Measurements from ENCODE around the gene HOXC13.
A peak's percentile ranks its signal among the peaks of the same experiment; 100 is the strongest.

The HOXC13 gene

DNA sequence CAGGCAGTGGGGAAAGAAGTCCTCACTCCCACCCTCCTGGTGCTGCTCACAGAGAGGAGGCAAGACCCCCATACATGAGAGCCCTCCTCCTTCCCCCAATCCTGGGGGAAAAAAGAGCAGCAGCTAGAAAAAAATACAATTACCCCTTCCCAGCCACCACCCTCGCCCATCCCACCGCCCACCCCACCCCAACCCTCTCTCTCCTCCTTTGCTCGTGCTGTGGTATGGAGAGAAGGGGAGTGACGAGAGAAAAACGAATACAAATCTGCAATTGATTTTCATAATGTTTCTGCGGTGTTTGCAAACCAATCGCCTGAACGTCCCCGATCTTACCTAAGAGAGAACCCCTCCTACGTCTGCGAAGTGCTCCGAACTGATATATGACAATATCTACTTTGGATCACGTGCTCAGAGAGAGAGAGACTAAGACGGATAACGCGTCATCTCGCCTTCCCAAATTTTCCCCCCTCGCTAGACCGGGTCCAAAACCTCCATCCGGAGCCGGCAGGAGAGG lies 34.1 kb downstream of the HOXC13 start, which contains the start of gene HOXC11:
HOXC11 (plus strand) TSS at position 405 of the 514 bp plus-strand sequence. CDS start 116 bp downstream, outside the sequence.
- Histone ChIP-seq H3K4me3 (peak within 1 kb of the TSS; percentile 63), H3K27ac (no peak within 1 kb of the TSS)
- no peak for DNase-seq (ENCODE audit: low spot score)
- TF ChIP-seq, protein P1, sequence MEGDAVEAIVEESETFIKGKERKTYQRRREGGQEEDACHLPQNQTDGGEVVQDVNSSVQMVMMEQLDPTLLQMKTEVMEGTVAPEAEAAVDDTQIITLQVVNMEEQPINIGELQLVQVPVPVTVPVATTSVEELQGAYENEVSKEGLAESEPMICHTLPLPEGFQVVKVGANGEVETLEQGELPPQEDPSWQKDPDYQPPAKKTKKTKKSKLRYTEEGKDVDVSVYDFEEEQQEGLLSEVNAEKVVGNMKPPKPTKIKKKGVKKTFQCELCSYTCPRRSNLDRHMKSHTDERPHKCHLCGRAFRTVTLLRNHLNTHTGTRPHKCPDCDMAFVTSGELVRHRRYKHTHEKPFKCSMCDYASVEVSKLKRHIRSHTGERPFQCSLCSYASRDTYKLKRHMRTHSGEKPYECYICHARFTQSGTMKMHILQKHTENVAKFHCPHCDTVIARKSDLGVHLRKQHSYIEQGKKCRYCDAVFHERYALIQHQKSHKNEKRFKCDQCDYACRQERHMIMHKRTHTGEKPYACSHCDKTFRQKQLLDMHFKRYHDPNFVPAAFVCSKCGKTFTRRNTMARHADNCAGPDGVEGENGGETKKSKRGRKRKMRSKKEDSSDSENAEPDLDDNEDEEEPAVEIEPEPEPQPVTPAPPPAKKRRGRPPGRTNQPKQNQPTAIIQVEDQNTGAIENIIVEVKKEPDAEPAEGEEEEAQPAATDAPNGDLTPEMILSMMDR (IDR thresholded peaks at IDR 0.05), result no peak

DNA sequence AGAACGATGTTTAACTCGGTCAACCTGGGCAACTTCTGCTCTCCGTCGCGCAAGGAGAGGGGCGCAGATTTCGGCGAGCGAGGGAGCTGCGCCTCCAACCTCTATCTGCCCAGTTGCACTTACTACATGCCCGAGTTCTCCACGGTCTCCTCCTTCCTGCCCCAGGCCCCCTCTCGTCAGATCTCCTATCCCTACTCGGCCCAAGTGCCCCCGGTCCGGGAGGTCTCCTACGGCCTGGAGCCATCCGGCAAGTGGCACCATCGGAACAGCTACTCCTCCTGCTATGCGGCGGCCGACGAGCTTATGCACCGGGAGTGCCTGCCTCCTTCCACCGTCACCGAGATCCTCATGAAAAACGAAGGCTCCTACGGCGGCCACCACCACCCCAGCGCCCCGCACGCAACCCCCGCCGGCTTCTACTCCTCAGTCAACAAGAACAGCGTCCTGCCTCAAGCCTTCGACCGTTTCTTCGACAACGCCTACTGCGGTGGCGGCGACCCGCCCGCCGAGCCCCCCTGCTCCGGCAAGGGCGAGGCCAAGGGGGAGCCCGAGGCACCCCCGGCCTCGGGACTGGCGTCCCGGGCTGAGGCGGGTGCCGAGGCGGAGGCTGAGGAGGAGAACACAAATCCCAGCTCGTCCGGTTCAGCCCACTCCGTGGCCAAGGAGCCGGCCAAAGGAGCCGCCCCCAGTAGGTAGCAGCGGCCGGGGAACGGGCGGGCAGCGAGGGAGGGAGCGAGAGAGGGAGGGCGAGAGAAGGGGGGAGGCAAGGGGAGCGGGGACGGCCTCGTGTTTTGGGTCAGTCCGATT lies 34.8 kb downstream of the HOXC13 start:
- DNase-seq (ENCODE audit: low spot score), result no peak
- Histone ChIP-seq H3K4me3 (peak overlapping the region; percentile 63), H3K27ac (no peak overlapping the region)
- TF ChIP-seq, protein P1 (IDR thresholded peaks at IDR 0.05), result no peak

GRCh38 chr12:53974084-53975063 lies 35.7 kb downstream of the HOXC13 start, which contains the start of gene HOTAIR:
Gene HOTAIR, minus strand, starts transcription at chr12:53974954.
- H3K27ac ChIP-seq, result no peak within 1 kb of the TSS
- no peak for DNase-seq (ENCODE audit: low spot score)
- peak within 1 kb of the TSS; percentile 63 for H3K4me3 ChIP-seq
- TF ChIP-seq, protein P1 (IDR thresholded peaks at IDR 0.05), result no peak

- peak overlapping the region; percentile 63 for H3K4me3 ChIP-seq
- no peak for DNase-seq (ENCODE audit: low spot score)
- TF ChIP-seq, protein P1 (IDR thresholded peaks at IDR 0.05), result no peak
- H3K27ac ChIP-seq, result no peak overlapping the region
Measured at GRCh38 chr12:53975064-53975471, 36.4 kb downstream of the HOXC13 start.

GRCh38 chr12:53975479-53976152 lies 37.0 kb downstream of the HOXC13 start:
- DNase-seq (ENCODE audit: low spot score), result no peak
- TF ChIP-seq, protein P1 (IDR thresholded peaks at IDR 0.05), result no peak
- Histone ChIP-seq H3K4me3 (no peak overlapping the region), H3K27ac (no peak overlapping the region)

- Histone ChIP-seq H3K27ac (no peak overlapping the region), H3K4me3 (no peak overlapping the region)
- TF ChIP-seq, protein P1 (IDR thresholded peaks at IDR 0.05), result no peak
- no peak for DNase-seq (ENCODE audit: low spot score)
Measured at GRCh38 chr12:53976172-53976822, 37.7 kb downstream of the HOXC13 start.
